GM18508 (cell line): ENCODE data around the gene TIAM1.
"Not testable (repeated sequence)": the region's sequence is repeated elsewhere in the genome, so short reads cannot be mapped to it uniquely, and the experiment has no call there.

ENCODE experiments used
- ATAC-seq: cut with Tn5 transposase; IDR thresholded peaks from one replicate; pipeline ENCODE4 v1.9.1; 2021; ENCODE audit warnings: moderate number of reproducible peaks; ENCODE audit not compliant: insufficient read depth, unreplicated experiment

The TIAM1 gene

GRCh38 chr21:31261759-31262158 lies 82.3 kb downstream of the TIAM1 start:
- no peak for ATAC-seq

- ATAC-seq, result no peak
Observed at GRCh38 chr21:31260790-31261189, 83.3 kb downstream of the TIAM1 start.

GRCh38 chr21:31258073-31258472 lies 86.0 kb downstream of the TIAM1 start:
- ATAC-seq, result no peak

- no peak for ATAC-seq
Observed at GRCh38 chr21:31257265-31257664, 86.8 kb downstream of the TIAM1 start.

- ATAC-seq, result no peak
Observed at GRCh38 chr21:31255896-31256295, 88.2 kb downstream of the TIAM1 start.

GRCh38 chr21:31255036-31255435 lies 89.0 kb downstream of the TIAM1 start:
- ATAC-seq, result no peak

GRCh38 chr21:31254131-31254530 lies 89.9 kb downstream of the TIAM1 start:
- no peak for ATAC-seq

- ATAC-seq, result no peak
Observed at GRCh38 chr21:31253684-31254083, 90.4 kb downstream of the TIAM1 start.

GRCh38 chr21:31252611-31253010 lies 91.5 kb downstream of the TIAM1 start:
- no peak for ATAC-seq

GRCh38 chr21:31252091-31252490 lies 92.0 kb downstream of the TIAM1 start:
- ATAC-seq, result no peak

- ATAC-seq, result no peak
Observed at GRCh38 chr21:31251686-31252085, 92.4 kb downstream of the TIAM1 start.

GRCh38 chr21:31248598-31248997 lies 95.5 kb downstream of the TIAM1 start:
- no peak for ATAC-seq

- ATAC-seq, result no peak
Observed at GRCh38 chr21:31243611-31244010, 100.5 kb downstream of the TIAM1 start.

- ATAC-seq, result no peak
Observed at GRCh38 chr21:31236528-31236927, 107.5 kb downstream of the TIAM1 start.

GRCh38 chr21:31235671-31236450 lies 108.2 kb downstream of the TIAM1 start:
- ATAC-seq, result no peak

GRCh38 chr21:31234936-31235335 lies 109.1 kb downstream of the TIAM1 start:
- ATAC-seq, result no peak

GRCh38 chr21:31233711-31234110 lies 110.3 kb downstream of the TIAM1 start:
- no peak for ATAC-seq

GRCh38 chr21:31232344-31232743 lies 111.7 kb downstream of the TIAM1 start:
- ATAC-seq, result no peak

GRCh38 chr21:31230937-31231336 lies 113.1 kb downstream of the TIAM1 start:
- ATAC-seq, result no peak

- ATAC-seq, result not testable (repeated sequence)
Observed at GRCh38 chr21:31228723-31229122, 115.3 kb downstream of the TIAM1 start.

- no peak for ATAC-seq
Observed at GRCh38 chr21:31225713-31226112, 118.3 kb downstream of the TIAM1 start.

- no peak for ATAC-seq
Observed at GRCh38 chr21:31222142-31222541, 121.9 kb downstream of the TIAM1 start.
